GM19438 (cell line): ENCODE results near the gene ERP44.
"Not testable (repeated sequence)": the region's sequence is repeated elsewhere in the genome, so short reads cannot be mapped to it uniquely, and the experiment has no call there.

Source experiments
- ATAC-seq: cut with Tn5 transposase; IDR thresholded peaks from one replicate; pipeline ENCODE4 v1.9.1; 2021; ENCODE audit warnings: low read depth; ENCODE audit not compliant: unreplicated experiment

ERP44 gene

DNA sequence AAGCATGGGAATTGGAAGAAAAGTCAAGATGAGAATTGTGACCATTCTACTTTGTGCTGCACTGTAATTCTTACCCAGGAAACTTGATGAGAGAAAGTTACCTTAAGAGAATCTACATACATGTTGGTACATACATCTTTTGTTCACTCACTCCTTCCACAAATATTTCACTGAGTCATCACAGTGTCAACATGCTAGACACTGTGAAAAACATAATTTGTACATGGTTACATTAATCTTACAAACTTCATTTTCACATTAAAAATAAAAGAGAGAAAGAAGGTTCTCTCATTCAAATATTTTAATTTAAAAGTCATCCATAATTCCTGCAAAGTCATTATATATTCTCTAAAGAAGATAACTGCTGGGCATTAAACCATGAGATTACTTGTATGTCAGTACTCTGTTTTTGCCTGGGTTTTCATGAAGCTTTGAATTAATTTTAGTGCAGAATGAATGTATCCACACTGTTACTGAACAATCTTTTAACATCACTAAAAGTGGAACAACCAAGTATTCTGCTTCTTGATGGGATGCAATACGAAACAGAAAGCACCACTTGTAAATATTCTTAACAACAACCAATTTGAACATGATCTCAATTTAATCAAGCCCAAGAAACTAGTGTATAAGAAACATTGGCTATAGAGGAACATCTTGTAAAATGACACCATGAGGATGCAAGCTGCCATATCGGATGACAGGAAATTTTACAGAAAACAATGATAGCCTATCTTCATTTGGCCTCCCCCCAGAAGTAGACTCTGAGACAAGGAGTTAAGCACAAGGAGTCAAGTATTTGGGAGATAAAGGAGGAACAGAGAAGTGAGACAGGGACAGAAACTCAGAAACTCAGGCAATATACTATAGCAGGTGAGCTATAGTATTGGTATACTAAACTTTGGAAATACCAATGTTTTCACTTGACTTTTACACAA is 28.4 kb downstream of the ERP44 start:
- no peak for ATAC-seq

DNA sequence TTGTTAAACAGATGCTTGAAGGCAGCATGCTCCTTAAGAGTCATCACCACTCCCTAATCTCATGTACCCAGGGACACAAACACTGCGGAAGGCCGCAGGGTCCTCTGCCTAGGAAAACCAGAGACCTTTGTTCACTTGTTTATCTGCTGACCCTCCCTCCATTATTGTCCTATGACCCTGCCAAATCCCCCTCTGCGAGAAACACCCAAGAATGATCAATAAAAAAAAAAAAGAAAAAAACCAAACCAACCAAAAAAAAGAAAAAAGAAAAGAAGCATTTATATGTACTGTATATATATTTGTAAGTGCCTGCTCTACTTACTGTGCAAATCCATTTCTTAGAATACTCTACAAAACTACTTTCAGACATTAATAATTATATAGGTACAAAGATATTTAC is 29.7 kb downstream of the ERP44 start:
- not testable (repeated sequence) for ATAC-seq

DNA sequence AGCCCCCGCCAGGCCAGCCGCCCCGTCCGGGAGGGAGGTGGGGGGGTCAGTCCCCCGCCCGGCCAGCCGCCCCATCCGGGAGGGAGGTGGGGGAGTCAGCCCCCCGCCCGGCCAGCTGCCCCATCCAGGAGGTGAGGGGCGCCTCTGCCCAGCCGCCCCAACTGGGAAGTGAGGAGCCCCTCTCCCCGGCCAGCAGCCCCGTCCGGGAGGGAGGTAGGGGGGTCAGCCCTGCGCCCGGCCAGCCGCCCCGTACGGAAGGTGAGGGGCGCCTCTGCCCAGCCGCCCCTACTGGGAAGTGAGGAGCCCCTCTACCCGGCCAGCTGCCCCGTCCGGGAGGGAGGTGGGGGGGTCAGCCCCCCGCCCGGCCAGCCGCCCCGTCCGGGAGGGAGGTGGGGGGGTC is 30.8 kb downstream of the ERP44 start:
- ATAC-seq: not testable (repeated sequence)

DNA sequence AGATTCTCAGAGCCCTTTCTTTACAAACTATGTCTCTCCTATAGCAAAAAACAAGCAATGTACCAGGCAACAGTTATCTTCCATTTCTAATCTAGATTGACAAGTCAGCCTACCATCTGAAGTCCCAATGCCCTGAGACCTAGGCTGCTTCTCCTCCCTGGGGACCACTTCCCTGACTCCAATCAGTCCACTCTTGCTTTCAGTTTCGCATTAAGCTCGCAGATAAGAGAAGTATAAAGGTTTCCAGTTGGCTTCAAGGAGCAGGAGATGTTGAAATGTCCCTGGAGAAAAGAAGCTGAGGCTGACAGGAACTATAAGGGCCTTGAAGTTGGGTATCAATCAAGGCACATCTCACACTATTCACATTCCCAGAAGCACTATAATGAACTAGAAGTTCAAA is 32.3 kb downstream of the ERP44 start:
- ATAC-seq: peak; percentile 71

DNA sequence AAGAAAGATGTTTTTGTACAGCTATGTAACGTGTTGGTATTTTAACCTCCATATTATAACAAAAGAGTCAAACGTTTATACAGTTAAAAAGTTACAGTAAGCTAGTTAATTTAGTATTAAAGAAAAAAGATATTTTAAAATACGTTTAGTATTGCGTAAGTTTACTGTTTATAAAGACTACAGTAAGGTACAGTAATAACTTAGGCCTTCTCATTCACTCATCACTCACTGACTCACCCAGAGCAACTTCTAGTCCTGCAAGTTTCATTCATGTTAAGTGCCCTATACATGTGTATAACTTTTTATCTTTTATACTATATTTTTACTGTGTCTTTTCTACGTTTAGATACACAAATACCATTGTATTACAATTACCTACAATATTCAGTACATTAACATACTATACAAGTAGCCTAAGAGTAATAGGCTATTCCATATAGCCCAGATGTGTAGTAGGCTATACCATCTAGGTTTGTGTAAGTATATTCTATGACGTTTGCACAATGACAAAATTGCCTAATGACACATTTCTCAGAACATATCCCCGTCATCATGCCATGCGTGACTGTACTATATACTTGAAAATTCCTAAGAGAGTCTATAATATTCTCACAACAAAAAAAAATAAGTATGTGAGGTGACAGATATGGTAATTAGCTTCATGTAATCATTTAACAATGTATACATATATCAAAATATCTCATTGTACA is 33.8 kb downstream of the ERP44 start:
- no peak for ATAC-seq

DNA sequence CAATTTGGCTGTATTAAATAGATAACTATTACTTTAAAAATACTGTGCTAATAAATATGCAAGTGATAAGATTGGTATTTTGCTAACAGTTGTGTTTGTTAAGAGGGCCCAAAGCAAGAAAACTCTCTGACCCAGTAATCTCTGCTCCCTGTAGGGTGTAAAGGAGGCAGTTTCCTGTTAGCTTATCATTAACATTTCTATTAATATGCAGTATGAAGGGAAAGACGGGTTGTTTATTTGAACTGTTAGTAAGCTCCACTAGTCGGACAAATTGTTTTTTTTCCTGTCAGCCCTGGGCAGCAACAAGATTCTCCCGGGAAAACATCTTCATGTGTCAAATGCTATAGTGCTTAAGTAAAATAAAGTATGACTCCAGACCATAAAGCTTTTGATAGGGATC is 35.6 kb downstream of the ERP44 start:
- ATAC-seq: no peak

DNA sequence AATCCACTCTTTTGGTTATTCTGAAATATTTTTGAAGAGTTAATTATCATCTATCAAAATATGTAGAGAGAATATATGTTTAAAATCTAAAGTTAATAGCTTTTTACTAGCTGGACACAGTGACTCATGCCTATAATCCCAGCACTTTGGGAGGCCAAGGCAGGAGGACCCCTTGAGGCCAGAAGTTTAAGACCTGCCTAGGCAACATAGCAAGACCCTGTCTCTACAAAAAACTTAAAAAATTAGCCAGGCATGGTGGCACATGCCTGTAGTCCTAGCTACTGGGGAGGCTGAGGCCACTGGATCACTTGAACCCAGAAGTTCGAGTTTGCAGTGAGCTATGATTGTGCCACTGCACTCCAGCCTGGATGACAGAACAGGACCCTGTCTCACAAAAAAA is 36.1 kb downstream of the ERP44 start:
- not testable (repeated sequence) for ATAC-seq

DNA sequence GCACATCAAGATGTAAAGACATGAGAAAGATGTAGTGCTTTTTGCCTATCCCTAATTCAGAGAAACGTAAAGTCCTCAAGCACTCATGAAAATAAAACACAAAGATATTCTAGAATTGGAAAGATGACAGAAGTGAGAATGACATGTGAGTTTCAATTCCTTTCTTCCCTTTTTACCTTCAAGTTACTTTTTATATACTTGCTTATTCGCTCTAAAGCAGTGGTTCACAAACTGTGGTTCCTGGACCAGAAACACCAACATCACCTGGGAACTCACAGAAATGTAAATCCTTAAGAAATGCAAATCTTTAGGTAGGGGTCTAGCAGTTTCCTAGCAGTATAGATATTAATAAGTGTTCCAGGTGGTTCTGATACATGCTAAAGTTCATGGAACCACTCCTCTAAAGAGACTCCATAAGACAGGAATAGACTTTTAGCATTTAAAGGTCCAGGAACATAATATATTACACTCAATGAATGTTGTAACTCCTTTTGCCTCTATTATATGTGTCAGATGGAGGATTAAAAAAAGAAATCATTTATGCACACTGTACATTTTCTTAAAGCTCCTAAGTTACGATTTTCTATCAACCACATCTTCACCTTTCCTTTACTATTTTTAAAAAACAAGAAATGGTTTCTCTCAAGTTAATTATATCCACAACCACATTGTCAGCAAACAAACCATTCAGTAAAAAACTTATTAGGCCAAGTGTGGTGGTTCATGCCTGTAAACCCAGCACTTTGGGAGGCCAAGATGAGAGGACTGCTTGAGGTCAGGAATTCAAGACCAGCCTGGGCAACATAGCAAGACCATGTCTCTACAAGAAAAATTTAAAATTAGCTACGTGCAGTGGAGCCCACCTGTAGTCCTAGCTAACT is 39.9 kb downstream of the ERP44 start:
- ATAC-seq: peak; percentile 74

DNA sequence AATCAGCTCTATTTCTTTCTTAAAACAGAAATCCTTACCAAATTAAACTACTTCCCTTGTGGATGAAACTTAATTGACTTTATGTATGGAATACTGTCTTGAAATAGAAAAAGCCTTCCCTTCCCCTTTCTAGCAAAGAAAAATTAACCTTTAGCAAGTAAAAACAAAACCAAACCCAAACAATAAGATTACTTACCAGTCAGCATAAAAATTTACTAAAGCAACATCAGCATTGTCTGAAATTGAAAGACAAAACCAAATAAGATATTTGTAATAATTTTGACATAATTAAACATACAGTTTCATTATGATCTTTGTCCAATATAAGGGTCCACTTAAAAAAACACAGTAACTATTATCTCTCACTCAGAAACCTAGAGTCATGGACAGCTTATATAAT is 41.2 kb downstream of the ERP44 start:
- ATAC-seq: no peak

DNA sequence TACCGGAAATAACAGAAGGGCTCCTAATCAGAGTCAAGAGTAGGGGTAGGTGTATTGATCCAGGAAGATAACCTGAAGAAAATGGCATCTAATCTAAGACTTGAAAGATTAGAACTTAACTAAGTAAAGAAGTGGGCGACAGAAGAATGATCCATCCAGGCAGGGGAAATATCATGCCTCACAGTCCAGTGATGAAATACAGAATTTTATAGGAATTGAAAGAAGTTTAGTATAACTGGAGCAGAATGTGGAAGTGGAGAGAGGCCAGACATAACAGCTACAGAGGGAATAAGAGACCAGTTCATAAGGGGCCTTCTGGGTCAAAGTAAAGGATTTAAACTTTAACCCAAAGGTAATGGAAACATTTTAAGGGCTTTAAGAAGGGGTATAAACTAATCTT is 42.2 kb downstream of the ERP44 start:
- ATAC-seq: no peak

DNA sequence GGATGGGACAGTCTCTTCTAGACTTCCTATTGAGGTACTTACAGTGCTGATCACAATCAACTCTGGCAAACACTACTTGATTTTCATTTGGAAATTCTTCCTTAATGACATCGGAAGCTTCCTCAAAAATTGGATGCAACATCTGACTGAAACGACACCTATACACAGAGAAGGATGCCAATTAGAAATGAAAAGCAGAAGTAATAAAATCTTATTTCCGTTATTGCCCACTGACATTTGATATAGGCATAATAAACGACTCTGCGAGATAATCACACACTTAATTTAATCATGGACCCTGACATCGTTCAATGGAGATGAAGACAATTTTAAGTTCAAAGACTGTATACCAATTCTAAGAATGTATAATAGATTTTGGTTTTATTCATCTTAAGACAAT is 46.4 kb downstream of the ERP44 start:
- ATAC-seq: no peak

DNA sequence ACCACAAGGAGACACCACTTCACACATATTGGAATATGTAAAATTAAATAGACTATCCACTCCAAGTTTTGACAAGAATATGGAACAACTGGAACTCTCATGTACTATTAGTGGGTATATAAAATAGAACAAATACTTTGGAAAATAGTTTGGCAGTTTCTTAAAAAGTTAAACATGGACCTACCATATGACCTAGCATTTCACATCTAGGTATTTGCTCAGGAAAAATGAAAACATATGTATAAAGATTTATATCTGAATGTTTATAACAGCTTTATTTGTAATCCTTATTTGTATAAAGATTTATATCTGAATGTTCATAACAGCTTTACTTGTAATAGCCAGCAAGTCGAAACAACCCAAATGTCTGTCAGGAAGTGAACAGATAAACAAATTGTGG is 49.2 kb downstream of the ERP44 start:
- ATAC-seq: no peak

DNA sequence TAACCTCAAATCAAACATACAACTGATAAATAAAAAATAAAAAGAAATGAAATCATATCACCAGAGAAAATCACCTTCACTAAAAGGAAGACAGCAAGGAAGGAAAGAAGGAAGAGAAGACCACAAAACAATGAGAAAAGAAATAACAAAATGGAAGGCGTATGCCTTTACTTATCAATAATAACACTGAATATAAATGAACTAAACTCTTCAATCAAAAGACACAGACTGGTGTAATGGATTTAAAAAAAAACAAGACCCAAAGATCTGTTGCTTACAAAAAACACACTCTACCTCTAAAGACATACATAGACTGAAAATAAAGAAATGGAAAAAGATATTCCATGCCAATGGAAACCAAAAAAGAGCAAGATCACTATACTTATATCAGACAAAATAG is 60.3 kb downstream of the ERP44 start:
- no peak for ATAC-seq

DNA sequence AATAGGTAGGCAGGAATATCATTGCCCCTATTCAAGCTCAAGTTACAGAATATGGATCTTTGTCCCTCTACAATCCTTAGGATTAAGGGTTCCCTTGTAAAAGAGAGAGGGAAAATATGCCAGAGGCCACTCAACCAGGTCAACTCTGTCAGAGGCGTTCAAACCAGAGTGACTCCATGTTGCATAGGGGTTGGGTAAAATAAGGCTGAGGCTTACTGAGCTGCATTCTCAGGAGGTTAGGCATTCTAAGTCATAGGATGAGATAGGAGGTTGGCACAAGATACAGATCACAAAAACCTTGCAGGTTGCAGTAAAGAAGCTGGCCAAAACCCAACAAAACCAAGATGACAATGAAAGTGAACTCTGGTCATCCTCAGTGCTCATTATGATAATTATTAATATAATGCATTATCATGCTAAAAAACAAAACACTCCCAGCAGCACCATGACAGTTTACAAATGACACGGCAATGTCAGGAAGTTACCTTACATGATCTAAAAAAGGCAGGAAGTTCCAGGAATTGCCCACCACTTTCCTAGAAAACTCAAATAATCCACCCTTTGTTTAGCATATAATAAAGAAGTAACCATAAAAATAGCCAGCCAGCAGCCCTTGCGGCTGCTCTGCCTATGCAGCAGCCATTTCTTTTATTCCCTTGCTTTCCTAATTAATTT is 64.8 kb downstream of the ERP44 start:
- no peak for ATAC-seq

DNA sequence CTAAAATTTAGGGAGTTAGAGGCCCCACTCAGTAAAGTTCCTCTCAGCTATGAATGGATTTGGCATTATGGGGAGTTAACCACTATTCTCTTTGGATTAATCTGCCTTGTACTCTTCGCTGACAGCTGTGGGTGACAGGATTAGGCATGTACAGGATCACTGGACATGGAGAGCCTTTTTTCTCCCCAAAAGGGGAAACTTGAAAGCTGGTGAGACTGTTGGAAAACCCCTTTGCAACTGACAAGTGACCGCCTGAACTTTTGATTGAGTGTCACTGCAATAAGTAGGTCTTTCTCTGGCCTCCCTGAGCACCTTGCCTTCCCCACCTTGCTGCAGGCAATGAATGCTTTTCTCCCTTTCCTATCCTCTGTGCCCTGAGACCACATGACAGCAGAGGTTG is 68.3 kb downstream of the ERP44 start:
- ATAC-seq: no peak

DNA sequence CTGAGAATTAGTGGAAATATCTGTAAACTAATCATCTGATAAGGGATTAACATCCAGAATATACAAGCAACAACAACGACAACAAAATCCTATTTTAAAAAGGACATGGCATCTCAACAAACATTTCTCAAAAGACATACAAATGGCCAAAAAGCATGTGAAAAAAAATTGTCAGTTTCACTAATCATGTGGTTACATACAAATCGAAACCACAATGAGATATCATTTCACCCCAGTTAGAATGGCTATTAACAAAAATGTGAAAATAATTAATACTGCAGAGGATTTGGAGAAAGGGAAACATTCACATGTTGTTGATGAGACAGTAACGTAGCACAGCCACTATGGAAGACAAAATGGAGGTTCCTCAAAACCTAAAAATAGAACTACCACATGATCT is 69.5 kb downstream of the ERP44 start:
- no peak for ATAC-seq

DNA sequence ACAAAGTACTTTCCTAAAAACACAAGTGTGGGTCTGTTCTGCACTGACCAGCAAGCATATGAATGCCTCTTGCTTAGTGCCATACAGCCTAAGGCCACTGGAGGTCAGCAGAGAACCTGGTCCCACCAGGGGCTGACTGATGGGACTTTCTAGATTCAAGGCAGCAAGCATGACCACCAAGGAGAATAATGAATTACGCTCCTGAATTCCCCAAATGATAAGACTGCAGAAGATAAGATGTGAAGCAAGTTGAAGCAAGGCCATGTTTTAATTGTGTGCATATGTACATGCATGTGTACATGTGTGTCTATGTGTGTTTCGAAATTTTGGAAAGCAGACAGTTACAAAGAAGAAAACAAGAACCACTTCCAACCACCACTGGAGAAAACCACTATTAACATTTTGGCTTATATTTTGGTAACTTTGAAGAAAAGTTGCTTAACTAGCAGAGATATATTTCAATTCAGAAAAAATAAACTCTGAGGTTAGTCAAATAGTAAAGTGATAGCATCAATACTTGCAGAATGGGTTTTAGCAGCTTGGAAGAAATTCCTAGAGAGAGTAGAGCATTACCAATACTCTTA is 70.5 kb downstream of the ERP44 start:
- ATAC-seq: peak; percentile 91

DNA sequence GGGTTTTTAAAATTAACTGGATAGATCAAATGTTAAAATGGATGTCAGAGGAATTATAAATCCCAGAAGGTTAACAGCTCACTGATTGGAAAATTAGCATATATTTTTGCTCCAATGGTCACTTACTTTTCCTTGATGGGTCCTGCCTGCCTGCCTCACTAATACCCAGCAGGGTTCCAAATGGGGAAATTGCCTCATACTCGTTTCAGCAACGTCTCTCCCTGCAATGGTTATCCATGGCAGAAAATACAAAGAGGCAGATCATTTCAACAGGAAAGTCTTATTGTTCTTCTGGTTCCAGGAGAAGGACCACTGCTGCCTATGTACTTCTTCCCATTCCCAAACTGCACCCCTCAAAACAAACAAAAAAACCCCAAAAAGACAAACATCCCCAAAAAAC is 71.3 kb downstream of the ERP44 start:
- no peak for ATAC-seq

DNA sequence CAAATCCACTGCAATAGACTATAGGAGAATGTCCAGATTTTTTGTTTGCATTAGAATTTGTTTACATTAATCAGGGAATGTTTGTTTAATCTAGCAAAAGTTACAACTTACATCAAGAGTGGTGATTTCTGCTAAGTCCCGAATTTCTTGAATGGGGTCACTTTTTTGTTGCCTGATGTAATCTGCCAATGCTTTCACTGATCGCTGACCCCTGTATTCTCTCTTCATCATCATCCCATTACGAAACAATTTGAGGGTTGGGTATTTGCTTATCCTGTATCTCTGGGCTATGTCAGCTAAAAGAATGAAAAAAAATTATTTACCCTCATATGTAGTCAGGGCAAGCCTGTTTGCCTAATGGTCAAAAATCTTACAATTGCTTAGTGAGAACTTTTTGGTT is 76.9 kb downstream of the ERP44 start:
- ATAC-seq: no peak
